NCI-H1694 (cell line): ENCODE data around the gene AADAT.

Experiments
- DNase-seq: peaks from one replicate; lab custom pipeline; 2025; lab: John Stamatoyannopoulos, UW

Gene AADAT

GRCh38 chr4:170030121-170030520, 59.6 kb downstream of the AADAT start:
- DNase-seq = no peak

- peak; percentile 73 for DNase-seq
Measured at GRCh38 chr4:170027181-170027829, 62.5 kb downstream of the AADAT start.

- peak; percentile 11 for DNase-seq
Measured at GRCh38 chr4:170026253-170027021, 63.3 kb downstream of the AADAT start, which contains the start of gene MFAP3L. TSS of gene MFAP3L (minus strand) at chr4:170026395. CDS start at chr4:170005877, 20,518 bp downstream.

- DNase-seq = no peak
Measured at GRCh38 chr4:170025523-170026252, 64.1 kb downstream of the AADAT start.

- no peak for DNase-seq
Measured at GRCh38 chr4:170022211-170022610, 67.5 kb downstream of the AADAT start.

- no peak for DNase-seq
Measured at GRCh38 chr4:170017252-170017651, 72.5 kb downstream of the AADAT start.

GRCh38 chr4:170015285-170015684, 74.5 kb downstream of the AADAT start:
- no peak for DNase-seq

- no peak for DNase-seq
Measured at GRCh38 chr4:170014359-170015011, 75.3 kb downstream of the AADAT start.

GRCh38 chr4:170012629-170012958, 77.2 kb downstream of the AADAT start:
- no peak for DNase-seq

GRCh38 chr4:170011921-170012628, 77.7 kb downstream of the AADAT start:
- no peak for DNase-seq
